Measurements from ENCODE around the gene PRRX1.
A peak's percentile ranks its signal among the peaks of the same experiment; 100 is the strongest.

PRRX1 gene

GRCh38 chr1:170657275-170657853 lies 6.6 kb upstream of the PRRX1 start:
- Histone ChIP-seq H3K27ac (no peak overlapping the region), H3K4me3 (no peak overlapping the region), H3K4me1 (peaks cover 0 to 4% (median 2%) of the 10 kb centered on the region in 4 donors), H3K27me3 (no peaks in the 10 kb centered on the region), H3K36me3 (no peaks in the 10 kb centered on the region), H3K9me3 (no peaks in the 10 kb centered on the region)
- no peak for TF ChIP-seq CTCF (IDR thresholded peaks at IDR 0.05)
- intact Hi-C loops (cut with DNase I; ENCODE audit: low total_unique reads), result no loop called here
- no peak for DNase-seq

DNA sequence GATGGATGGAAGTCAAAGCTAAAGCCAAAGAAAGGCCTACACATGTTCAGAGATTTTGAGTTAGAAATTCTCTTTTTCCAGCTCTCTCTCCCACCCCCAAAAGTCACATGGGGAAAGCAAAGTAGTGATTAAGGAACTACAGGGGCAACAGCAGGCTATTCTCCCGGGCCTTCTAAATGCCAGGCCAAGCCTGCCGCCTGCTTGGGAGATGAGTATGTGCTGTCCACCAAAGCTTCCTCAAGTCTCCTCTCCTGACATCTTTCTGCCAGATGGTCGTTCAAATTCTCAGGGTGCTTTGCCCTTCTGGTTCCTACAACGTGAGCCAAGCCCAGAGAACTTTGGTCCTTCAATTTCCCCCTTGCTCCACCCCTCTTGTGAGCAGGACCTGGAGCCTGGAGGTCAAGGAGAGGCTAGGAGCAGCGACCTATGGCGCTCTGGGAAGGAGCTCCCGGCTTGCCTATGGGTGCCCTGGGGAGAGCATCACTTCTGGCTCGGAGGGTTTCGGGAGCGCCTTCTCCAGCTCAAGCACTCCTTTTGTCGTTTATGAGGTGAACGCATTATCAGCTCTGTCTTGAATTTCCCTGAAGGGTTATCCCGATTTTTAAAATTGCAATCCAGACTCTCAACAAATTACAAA lies 4.4 kb upstream of the PRRX1 start:
- H3K4me1 ChIP-seq, result peaks cover 0 to 4% (median 2%) of the 10 kb centered on the region in 4 donors
- no peak overlapping the region for H3K4me3 ChIP-seq
- no peak for TF ChIP-seq CTCF (IDR thresholded peaks at IDR 0.05)
- DNase-seq, result no peak
- intact Hi-C loops (cut with DNase I; ENCODE audit: low total_unique reads), result loop anchor here (5.0 to 10.0 kb wide), 4 partner anchors 67 to 255 kb away; partner anchors contain the start of gene GORAB
- H3K27me3 ChIP-seq, result no peaks in the 10 kb centered on the region
- H3K9me3 ChIP-seq, result no peaks in the 10 kb centered on the region
- no peaks in the 10 kb centered on the region for H3K36me3 ChIP-seq
- no peak overlapping the region for H3K27ac ChIP-seq

DNA sequence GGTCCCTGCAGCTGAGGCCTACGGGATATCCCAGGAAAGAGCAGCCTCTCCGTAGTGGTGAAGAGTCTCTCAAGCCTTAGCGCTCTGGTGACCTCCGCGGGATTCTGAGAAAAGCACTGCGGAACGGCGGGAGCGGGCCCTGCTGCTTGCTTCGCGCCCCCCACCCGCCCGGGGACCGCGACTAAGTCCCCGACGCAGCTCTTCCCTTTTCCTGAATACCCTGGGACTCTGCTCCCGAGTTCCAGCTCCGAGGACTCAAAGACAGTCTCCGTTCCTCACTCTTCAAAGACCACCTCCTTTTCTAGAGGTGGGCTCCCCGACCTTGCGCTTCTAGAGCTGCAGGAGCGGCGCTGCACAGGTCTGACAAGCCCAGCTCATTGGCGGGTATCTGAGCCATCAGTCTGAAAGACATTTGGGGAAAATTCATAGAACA lies 3.6 kb upstream of the PRRX1 start:
- H3K4me3 ChIP-seq, result no peak overlapping the region
- intact Hi-C loops (cut with DNase I; ENCODE audit: low total_unique reads), result loop anchor here (5.0 to 10.0 kb wide), 4 partner anchors 68 to 255 kb away; partner anchors contain the start of gene GORAB
- H3K36me3 ChIP-seq, result no peaks in the 10 kb centered on the region
- H3K4me1 ChIP-seq, result peaks cover 0 to 4% (median 2%) of the 10 kb centered on the region in 4 donors
- H3K27me3 ChIP-seq, result no peaks in the 10 kb centered on the region
- no peaks in the 10 kb centered on the region for H3K9me3 ChIP-seq
- no peak for TF ChIP-seq CTCF (IDR thresholded peaks at IDR 0.05)
- no peak overlapping the region for H3K27ac ChIP-seq
- no peak for DNase-seq

GRCh38 chr1:170660871-170661645 lies 2.9 kb upstream of the PRRX1 start:
- no peak for DNase-seq
- Histone ChIP-seq H3K9me3 (no peaks in the 10 kb centered on the region), H3K4me3 (peak overlapping the region; percentile 79 to 90), H3K27me3 (no peaks in the 10 kb centered on the region), H3K4me1 (peaks cover 0 to 9% (median 2%) of the 10 kb centered on the region in 4 donors), H3K36me3 (no peaks in the 10 kb centered on the region), H3K27ac (peak overlapping the region; percentile 95 to 99)
- no peak for TF ChIP-seq CTCF (IDR thresholded peaks at IDR 0.05)
- intact Hi-C loops (cut with DNase I; ENCODE audit: low total_unique reads), result loop anchor here (5.0 to 10.0 kb wide), 4 partner anchors 69 to 256 kb away; partner anchors contain the start of gene GORAB

DNA sequence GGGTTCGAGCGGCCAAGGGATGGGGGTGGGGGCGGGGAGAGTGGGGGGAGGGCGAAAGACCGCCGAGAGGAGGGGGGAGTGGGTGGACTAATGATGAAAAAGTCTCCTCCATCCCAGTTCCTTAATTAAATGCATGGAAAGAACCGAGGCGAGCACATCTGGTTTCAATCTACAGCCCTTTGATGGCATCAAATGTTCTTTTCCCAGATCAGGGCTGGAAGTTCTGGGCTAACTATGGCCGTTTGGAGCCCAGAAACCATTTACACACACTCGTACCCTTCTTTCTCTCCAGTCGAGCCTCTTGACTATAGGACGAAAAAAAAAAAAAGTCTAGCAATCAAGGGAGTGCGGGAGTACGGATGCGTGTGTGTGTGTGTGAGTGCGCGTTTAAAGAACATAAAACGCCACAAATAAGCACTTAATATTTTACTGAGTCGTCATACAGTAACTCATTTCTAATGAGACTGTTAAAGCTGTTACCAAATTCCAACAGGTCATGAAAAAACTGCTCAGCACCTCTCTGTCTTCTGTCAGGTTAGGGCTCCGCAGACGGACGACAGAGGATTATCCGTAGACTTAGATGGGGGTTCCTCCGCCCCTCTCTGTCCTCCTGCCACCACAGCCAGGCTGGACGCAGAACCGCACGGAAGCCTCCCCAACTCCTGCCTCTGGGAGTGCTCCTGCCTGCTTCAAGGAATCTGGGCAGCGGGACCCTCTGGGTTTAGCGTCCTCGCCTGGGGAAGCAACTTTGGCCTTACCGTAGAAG lies 2.1 kb upstream of the PRRX1 start:
- H3K27me3 ChIP-seq, result no peaks in the 10 kb centered on the region
- H3K9me3 ChIP-seq, result no peaks in the 10 kb centered on the region
- peak in 1 of 2 donors; percentile 81 for DNase-seq
- peak; percentile 17 to 18 for TF ChIP-seq CTCF (IDR thresholded peaks at IDR 0.05)
- peak overlapping the region; percentile 79 to 90 for H3K4me3 ChIP-seq
- intact Hi-C loops (cut with DNase I; ENCODE audit: low total_unique reads), result loop anchor here (5.0 to 10.0 kb wide), 4 partner anchors 70 to 257 kb away; partner anchors contain the start of gene GORAB
- peaks cover 0 to 12% (median 6%) of the 10 kb centered on the region in 4 donors for H3K4me1 ChIP-seq
- no peaks in the 10 kb centered on the region for H3K36me3 ChIP-seq
- H3K27ac ChIP-seq, result peak overlapping the region; percentile 95 to 99
